Muscle of back (tissue), 11 donors: ENCODE results near the gene PRSS1. TPM values are rescaled to one million over a fixed set of nuclear protein-coding genes. Genes with fewer than 3 reads are reported as not detected.
"Not testable (repeated sequence)": the region's sequence is repeated elsewhere in the genome, so short reads cannot be mapped to it uniquely, and the experiment has no call there.

ENCODE experiments used
- DNase-seq, 3 donors: peaks; one replicate each; pipeline versions ENCODE4 v3.0.0 to v3.0.0-alpha.2; 2013
- polyA plus RNA-seq, 10 donors: library from polyadenylated mRNA; unstranded; fragments of 120-200 nt; gene quantifications; one replicate each; pipeline ENCODE4 v1.2.1, GENCODE V29; 2013; ENCODE audit not compliant: insufficient read length in 10 of 10

Gene PRSS1
- polyA plus RNA-seq, 10 donors = 0.29 TPM; not detected in 9

GRCh38 chr7:142773230-142773629 is 24.0 kb downstream of the PRSS1 start:
- no peak for DNase-seq

GRCh38 chr7:142773937-142774744 is 24.9 kb downstream of the PRSS1 start:
- no peak for DNase-seq

- no peak for DNase-seq
Measured at GRCh38 chr7:142774826-142775225, 25.6 kb downstream of the PRSS1 start.

DNA sequence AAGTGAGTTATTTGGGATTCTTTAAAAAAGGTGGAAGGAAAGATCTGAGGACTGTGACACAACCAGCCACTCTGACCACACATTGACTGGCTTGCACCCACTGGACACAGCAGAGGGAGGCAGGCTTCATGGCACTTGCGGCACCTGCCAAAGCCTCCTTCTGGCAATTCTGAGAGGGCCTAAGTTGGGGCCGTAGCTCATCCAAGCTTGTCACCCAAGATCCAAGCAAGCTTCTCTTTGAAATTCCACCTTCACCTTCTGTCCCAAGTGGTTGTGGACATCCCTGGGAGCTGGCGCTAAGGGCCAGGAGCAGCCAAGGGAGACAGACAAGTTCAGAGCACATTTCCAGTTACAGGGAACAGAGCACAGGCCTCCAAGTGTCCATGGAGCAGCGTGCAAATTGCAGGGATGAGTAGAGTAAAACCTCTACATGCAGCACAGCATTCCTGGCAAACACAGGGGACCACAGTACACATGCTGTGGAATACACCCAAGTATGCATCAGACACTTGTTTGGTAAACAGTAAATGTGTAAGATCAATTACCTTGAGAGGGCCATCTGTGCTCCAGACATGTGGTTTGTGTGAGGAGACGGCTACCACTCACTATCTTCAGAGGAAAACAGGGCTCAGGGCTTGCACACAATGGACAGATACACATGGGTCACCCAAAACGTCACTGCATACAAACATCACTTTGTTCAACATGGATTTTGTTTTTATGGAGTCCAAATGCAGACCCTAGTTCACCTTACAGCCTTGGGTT is 26.3 kb downstream of the PRSS1 start:
- not testable (repeated sequence) for DNase-seq

GRCh38 chr7:142776206-142776844 is 27.1 kb downstream of the PRSS1 start:
- DNase-seq = no peak

DNA sequence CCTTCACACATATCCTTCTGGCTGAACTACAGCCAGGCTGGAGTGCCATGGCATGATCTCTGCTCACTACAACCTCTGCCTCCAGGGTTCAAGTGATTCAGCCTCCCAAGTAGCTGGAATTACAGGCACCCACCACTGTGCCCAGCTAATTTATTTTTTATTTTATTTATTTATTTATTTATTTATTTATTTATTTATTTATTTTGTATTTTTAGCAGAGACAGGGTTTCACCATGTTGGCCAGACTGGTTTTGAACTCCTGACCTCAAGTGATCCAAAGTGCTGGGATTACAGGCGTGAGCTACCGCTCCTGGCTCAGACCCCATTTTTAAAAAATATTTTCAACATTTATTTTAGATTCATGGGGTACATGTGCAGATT is 27.6 kb downstream of the PRSS1 start:
- not testable (repeated sequence) for DNase-seq

GRCh38 chr7:142777318-142777717 is 28.0 kb downstream of the PRSS1 start:
- DNase-seq = no peak

DNA sequence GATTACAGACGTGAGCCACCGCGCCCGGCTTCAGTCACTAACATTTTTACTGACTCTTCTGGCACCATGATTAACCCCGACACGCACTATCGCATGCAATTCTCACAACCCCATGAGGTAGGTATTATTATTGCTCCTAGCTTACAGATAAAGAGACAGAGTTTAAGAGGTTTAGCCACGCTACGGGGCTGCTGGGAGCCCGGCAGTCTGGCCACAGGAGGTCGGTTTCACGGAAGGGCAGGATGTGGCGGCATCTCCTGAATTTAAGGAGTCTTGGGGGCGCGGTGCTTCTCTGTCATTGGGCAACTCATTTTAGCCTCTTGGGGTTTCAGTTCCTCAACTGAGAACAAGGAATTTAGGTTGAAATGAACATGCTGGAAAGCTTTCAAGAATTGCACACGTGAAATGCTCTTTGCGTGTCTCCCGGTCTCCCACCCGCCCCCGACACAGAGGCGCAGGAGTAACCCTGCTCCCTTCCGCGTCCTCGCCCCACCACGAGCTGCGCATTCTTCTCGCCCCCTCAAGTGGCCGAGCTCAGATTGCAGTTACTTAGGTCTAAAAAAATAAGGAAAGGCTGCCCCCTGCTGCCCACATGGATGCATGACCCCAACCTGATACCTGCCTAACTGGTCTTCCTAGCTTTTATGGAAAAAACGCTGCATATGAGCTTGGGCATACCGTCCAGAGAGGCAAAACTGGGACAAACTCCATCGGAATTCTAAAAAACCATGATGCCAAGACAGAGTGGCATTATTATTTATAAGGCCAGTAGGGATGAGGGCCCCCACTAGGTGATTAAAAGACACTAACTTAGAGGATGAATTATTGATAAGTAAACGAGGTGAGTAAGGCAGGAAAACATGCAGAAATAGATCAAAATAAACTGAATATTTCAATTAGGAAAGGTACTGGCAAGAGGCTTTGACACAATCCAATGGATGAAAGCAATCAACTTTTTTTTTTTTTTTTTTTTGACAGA is 33.9 kb downstream of the PRSS1 start:
- peak; percentile 86 to 90 (median 88) for DNase-seq

GRCh38 chr7:142784096-142784495 is 34.8 kb downstream of the PRSS1 start:
- DNase-seq = no peak

- no peak for DNase-seq
Measured at GRCh38 chr7:142784716-142785115, 35.4 kb downstream of the PRSS1 start.

- no peak for DNase-seq
Measured at GRCh38 chr7:142785841-142786250, 36.6 kb downstream of the PRSS1 start.

DNA sequence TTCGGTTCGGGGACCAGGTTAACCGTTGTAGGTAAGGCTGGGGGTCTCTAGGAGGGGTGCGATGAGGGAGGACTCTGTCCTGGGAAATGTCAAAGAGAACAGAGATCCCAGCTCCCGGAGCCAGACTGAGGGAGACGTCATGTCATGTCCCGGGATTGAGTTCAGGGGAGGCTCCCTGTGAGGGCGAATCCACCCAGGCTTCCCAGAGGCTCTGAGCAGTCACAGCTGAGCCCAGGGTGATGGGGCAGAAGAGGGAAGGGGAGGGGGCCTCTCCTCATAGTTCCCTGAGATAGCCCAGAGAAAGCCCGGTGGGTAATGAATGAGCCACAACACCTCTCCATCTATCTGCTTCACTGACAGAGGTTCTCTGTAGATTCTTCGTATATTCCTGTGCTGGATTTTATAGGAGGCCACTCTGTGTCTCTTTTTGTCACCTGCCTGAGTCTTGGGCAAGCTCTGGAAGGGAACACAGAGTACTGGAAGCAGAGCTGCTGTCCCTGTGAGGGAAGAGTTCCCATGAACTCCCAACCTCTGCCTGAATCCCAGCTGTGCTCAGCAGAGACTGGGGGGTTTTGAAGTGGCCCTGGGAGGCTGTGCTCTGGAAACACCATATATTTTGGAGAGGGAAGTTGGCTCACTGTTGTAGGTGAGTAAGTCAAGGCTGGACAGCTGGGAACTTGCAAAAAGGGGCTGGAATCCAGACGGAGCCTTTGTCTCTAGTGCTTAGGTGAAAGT is 37.9 kb downstream of the PRSS1 start:
- no peak for DNase-seq

DNA sequence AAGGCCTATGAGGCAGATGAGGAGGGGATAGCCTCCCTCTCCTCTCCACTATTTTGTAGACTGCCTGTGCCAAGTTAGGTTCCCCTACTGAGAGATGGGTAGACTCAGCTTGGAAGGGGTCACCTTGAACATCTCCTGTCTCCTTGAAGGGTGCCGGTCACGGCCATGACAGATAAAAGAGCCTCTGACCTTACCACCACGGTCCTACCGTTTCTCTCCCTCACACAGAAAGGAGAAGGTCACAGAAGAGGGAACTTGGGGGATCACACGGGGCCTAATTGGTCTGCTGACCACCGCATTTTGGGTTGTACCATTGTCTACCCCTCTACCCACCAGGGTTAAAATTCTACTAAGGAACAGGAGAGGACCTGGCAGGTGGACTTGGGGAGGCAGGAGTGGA is 38.5 kb downstream of the PRSS1 start:
- no peak for DNase-seq

DNA sequence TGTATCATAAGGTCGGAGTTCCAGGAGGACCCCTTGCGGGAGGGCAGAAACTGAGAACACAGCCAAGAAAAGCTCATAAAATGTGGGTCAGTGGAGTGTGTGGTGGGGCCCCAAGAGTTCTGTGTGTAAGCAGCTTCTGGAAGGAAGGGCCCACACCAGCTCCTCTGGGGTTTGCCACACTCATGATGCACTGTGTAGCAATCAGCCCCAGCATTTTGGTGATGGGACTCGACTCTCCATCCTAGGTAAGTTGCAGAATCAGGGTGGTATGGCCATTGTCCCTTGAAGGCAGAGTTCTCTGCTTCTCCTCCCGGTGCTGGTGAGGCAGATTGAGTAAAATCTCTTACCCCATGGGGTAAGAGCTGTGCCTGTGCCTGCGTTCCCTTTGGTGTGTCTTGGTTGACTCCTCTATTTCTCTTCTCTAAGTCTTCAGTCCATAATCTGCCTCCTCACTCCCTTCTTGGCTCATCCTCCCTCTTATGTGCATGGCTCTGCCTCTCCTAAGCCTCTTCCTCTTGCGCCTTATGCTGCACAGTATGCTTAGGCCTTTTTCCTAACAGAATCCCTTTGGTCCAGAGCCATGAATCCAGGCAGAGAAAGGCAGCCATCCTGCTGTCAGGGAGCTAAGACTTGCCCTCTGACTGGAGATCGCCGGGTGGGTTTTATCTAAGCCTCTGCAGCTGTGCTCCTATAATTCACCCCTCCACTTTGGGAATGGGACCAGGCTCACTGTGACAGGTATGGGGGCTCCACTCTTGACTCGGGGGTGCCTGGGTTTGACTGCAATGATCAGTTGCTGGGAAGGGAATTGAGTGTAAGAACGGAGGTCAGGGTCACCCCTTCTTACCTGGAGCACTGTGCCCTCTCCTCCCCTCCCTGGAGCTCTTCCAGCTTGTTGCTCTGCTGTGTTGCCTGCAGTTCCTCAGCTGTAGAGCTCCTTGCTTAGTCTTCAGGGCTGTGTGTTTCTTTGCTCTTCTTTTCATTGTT is 39.3 kb downstream of the PRSS1 start:
- DNase-seq = no peak

- DNase-seq = no peak
Measured at GRCh38 chr7:142789441-142789840, 40.2 kb downstream of the PRSS1 start.

GRCh38 chr7:142790056-142790455 is 40.8 kb downstream of the PRSS1 start:
- DNase-seq = no peak

- no peak for DNase-seq
Measured at GRCh38 chr7:142790555-142790954, 41.3 kb downstream of the PRSS1 start.

DNA sequence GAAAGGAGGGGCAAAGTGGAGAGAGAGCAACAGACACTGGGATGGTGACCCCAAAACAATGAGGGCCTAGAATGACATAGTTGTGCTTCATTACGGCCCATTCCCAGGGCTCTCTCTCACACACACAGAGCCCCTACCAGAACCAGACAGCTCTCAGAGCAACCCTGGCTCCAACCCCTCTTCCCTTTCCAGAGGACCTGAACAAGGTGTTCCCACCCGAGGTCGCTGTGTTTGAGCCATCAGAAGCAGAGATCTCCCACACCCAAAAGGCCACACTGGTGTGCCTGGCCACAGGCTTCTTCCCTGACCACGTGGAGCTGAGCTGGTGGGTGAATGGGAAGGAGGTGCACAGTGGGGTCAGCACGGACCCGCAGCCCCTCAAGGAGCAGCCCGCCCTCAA is 42.2 kb downstream of the PRSS1 start:
- DNase-seq = no peak

GRCh38 chr7:142792129-142792528 is 42.9 kb downstream of the PRSS1 start:
- DNase-seq = no peak
